Skeletal muscle satellite cell (primary cell): ENCODE results near the gene MIDN.

ENCODE experiments used
- H3K27me3 ChIP-seq: 2 replicates; pipeline ENCODE4 v1.7.0; 2013; ENCODE audit warnings: low read length; ENCODE audit not compliant: control insufficient read depth, insufficient read depth
- H3K36me3 ChIP-seq: 2 replicates; pipeline ENCODE4 v1.7.0; 2013; ENCODE audit warnings: mild to moderate bottlenecking, control low read depth, low read length; ENCODE audit not compliant: insufficient read depth
- H3K4me1 ChIP-seq: 2 replicates; pipeline ENCODE4 v1.7.0; 2013; ENCODE audit warnings: low read length; ENCODE audit not compliant: control insufficient read depth, insufficient read depth
- H3K4me2 ChIP-seq: 2 replicates; pipeline ENCODE4 v1.7.0; 2013; ENCODE audit warnings: mild to moderate bottlenecking, low read length
- H3K4me3 ChIP-seq: 2 replicates; pipeline ENCODE4 v1.7.0; 2013; ENCODE audit warnings: low read length
- H3K9ac ChIP-seq: 2 replicates; pipeline ENCODE4 v1.7.0; 2013; ENCODE audit warnings: mild to moderate bottlenecking, low read depth, low read length, moderate library complexity
- H3K9me3 ChIP-seq: replicated peaks from 2 replicates; pipeline ENCODE4 v1.7.0; 2013; ENCODE audit warnings: mild to moderate bottlenecking, control low read depth, low read length

MIDN gene

DNA sequence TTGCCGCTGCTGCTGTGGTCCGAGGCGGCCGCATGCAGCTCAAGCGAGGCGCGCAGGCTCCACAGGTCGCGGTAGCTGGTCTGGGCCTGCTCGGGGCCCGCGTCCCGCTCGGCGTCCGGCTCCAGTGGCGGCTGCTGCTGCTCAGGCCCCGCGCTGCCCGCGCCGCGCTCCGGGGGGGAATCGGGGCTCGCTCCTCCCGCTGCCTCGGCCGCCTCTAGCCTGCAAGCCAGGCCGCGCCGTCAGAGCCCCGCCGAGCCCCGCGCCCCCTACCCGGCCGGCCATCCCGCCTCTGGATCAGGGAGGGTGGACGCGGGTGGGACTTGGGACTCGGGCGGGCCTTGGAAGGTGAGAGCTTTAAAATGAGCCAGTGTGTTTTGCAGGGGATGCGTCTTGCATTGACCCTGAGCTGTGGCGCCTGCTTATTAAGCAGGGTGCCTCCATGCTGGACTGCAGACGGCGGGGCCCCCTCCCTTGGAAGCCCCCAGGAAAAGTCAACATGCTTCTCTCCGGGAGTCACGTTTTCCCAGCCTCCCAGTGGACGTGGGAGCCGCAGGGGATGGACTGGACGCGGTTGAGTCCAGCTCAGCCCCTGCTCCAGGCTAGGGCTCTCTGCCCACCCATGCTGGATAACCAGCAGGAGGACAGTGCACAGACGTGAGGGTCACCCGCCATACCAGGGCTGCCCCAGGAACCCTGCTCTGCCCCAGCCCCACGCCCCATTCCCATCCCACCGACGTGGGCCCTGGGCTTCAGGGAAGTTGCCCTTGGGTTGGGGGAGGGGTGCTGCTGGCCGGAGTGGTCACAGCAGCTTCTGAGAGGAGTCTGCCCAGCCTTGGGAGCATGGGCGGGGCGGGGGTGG is 18.2 kb upstream of the MIDN start:
- H3K4me2 ChIP-seq: no peak overlapping the region
- no peaks in the 10 kb centered on the region for H3K27me3 ChIP-seq
- no peak overlapping the region for H3K9ac ChIP-seq
- peaks cover 37% of the 10 kb centered on the region for H3K36me3 ChIP-seq
- no peaks in the 10 kb centered on the region for H3K9me3 ChIP-seq
- peaks cover 15% of the 10 kb centered on the region for H3K4me1 ChIP-seq
- no peak overlapping the region for H3K4me3 ChIP-seq

DNA sequence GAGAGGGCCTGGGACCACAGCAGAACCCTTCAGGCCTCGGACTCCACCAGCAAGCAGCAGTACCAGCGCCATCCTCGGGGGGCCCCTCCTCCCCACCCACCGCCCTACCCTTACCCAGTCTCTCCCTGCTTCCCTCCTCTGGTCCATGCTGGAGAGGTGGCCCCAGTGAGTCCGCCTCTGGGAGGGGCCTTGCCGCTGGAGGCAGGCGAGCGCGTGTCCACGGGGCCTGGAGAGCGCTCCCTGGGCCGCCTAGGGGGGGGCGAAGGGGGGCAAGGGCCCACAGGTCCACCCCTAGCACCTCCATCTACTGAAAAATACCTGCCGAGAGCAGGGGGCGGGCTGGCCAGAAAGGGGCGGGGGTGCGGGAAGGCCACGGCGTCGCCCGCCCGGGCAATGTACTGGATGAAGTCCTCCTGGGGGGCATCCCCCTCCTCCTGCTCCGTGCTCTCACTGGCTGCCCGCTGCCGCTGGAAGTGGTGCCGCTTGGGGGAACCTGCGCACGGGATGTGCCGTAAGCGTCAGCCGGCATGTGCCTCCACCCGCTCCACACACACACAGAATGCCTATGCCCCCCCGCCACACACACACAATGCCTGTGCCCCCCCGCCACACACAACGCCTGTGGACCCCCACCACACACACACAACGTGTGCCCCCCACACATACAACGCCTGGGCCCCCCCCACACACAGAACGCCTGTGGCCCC is 17.4 kb upstream of the MIDN start:
- H3K4me3 ChIP-seq: no peak overlapping the region
- H3K4me2 ChIP-seq: no peak overlapping the region
- H3K9ac ChIP-seq: no peak overlapping the region
- peaks cover 17% of the 10 kb centered on the region for H3K4me1 ChIP-seq
- H3K27me3 ChIP-seq: no peaks in the 10 kb centered on the region
- H3K36me3 ChIP-seq: peaks cover 43% of the 10 kb centered on the region
- H3K9me3 ChIP-seq: no peaks in the 10 kb centered on the region

DNA sequence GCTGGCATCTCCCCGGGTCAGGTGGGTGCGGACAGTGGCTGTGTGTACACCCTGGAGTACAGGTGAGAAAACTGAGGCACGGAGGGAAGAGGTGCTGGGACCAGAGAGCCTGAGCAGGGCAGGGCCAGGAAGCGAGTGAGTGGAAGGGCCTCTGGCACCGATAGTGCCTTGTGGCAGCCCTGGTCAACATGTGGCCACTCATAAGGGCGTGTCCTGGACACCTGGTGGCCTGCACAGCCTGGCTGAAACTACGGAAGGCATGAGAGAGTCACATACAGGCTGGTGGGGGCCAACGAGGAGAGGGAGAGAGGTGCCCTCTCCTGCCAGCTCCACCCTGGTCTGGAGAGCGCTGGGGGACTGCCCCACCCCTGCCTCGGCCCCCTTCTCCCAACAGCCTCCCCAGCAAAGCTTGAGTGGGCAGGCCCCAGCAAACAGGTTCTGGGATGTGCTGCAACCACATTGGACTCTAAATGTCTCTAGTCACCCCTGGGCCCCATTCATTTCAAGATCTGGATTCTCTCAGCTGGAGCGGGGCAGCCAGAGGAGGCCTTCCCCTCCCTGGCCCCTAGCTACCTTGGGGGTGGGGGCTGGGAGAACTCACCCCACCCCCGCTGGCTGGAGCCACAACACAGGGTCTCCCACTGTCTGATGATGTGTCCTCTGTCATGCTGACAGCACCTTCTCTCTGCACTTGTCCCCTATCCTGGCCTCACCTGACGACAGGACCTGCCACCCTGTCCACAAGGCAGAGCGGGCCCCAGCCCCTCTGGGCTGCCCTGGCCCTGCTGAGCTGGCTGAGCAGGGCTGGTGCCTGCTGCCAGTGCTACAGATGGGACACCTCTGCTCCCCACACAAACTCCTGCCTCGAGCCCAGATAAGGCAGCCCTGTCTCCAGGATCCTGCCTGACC is 16.4 kb upstream of the MIDN start:
- Histone ChIP-seq H3K4me1 (peaks cover 23% of the 10 kb centered on the region), H3K27me3 (no peaks in the 10 kb centered on the region), H3K9ac (no peak overlapping the region), H3K36me3 (peaks cover 38% of the 10 kb centered on the region), H3K4me2 (peak overlapping the region; percentile 33), H3K4me3 (no peak overlapping the region), H3K9me3 (no peaks in the 10 kb centered on the region)

DNA sequence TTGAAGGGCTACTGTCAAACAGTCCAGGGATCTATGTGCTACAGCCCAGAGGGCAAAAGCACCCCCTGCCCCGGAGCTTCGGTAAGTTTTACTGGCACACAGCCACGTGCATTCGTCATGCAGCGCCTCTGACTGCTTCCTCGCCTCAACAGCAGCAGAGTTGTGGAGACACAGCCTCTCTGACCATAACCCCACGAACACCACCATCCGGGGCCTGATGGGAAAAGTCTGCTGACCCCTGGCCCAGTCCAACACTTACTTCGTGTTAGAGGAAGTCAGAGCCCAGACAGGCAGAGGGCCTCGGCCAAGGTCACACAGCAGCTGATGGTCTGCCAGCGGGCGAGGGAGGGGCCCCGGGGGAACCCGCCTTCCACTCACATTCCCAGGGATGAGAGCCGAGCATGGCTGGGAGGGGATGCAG is 15.7 kb upstream of the MIDN start:
- no peak overlapping the region for H3K9ac ChIP-seq
- H3K36me3 ChIP-seq: peaks cover 34% of the 10 kb centered on the region

DNA sequence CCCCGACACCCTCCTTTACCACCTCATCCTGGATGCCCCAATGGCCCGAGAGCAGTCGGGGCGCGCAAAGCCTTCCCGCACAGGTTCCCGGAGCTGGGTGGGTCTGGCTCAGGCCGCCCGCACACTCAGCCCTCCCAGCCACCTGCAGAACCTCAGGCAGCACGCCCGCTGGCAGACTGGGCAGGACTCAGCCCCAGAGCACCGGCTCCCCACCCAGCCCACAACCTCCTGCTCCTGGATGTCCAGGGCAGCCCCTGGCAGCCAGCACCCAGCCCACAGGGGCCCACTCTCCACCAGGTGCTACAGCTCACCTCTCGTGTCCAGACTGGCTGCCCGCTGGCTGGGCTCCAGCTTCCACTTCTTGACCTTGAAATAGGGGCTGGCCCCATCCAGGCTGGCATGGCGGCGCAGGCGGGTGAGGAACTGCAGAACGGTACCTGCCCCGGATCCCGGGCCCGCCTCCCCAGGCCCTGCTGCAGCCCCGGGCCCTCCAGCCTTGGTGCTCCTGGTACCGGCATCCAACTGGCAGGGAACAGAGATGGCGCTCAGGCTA is 15.2 kb upstream of the MIDN start:
- Histone ChIP-seq H3K4me3 (no peak overlapping the region), H3K4me1 (peaks cover 23% of the 10 kb centered on the region), H3K27me3 (no peaks in the 10 kb centered on the region), H3K36me3 (peaks cover 32% of the 10 kb centered on the region), H3K4me2 (no peak overlapping the region), H3K9me3 (no peaks in the 10 kb centered on the region), H3K9ac (no peak overlapping the region)

More for the DNA sequence above, 15.7 kb upstream of the MIDN start:
- peak overlapping the region; percentile 33 for H3K4me2 ChIP-seq
- no peaks in the 10 kb centered on the region for H3K27me3 ChIP-seq
- H3K4me3 ChIP-seq: no peak overlapping the region
- peaks cover 23% of the 10 kb centered on the region for H3K4me1 ChIP-seq
- no peaks in the 10 kb centered on the region for H3K9me3 ChIP-seq

DNA sequence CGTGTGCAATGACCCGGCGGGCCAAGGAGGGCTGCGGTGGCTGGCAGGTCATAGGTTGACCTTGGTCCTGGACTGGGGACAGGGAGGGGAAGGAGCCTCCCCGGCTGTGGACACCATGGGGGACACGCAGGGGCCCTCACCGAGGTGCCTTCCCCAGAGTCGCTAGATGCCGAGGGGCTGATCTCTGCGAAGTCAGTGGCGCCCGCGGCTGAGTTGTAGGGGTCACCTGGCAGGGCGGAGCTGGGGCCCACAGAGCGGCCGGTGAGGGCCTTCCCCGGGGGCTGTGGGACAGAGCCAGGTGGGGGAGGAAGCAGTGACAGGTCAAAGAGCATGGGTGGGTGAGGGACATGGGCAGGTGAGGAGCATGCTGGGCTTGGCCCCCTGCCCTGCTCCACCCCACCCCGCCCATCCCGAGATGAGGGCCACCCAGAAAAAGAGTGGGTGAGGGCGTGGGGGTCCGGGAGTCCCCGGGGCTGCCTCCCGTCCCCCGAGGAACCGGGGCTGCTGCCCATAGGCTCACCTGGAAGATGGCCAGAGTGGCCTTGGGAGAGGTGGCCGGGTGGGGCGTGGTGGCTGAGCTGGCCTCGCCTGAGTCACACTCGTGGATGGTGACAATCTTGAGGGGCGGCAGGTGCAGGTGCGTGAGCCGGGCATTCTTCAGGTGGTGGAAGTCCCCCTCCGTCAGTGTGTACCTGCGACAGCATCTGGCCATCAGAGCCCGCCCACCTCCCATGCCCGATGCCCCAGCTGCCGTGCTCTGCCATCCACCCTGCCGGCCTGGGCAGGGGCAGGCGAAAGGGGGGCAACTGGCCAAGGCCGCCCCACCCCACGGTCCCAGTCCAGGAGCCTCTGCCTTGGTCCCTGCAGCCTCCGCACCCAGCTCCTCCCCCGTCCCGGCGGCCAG is 14.1 kb upstream of the MIDN start:
- Histone ChIP-seq H3K27me3 (no peaks in the 10 kb centered on the region), H3K9me3 (no peaks in the 10 kb centered on the region), H3K36me3 (peaks cover 30% of the 10 kb centered on the region), H3K9ac (no peak overlapping the region), H3K4me1 (peaks cover 23% of the 10 kb centered on the region), H3K4me2 (no peak overlapping the region), H3K4me3 (no peak overlapping the region)

DNA sequence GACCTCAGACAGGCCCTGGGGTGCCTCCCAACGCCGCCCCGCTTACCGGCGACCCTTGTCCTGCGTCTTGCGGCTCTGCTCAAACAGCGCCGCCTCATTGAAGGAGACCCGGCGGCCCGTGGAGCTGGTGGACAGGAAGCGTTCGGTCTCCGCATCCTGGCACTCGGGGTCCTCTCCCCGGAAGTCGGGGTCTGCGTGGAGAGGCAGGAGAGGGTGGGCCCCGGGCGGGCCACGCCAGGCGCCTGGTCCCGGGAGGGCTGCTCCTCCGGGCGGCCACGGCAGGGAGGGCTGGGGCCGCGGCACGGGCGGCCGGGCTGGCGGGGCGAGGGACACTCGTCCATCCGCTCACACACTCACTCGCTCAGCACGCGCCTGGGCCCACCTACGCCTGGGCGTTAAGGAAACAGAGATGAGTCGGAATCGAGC is 13.4 kb upstream of the MIDN start:
- Histone ChIP-seq H3K27me3 (no peaks in the 10 kb centered on the region), H3K4me1 (peaks cover 27% of the 10 kb centered on the region), H3K9ac (no peak overlapping the region), H3K36me3 (peaks cover 30% of the 10 kb centered on the region), H3K4me2 (no peak overlapping the region), H3K4me3 (no peak overlapping the region), H3K9me3 (no peaks in the 10 kb centered on the region)

DNA sequence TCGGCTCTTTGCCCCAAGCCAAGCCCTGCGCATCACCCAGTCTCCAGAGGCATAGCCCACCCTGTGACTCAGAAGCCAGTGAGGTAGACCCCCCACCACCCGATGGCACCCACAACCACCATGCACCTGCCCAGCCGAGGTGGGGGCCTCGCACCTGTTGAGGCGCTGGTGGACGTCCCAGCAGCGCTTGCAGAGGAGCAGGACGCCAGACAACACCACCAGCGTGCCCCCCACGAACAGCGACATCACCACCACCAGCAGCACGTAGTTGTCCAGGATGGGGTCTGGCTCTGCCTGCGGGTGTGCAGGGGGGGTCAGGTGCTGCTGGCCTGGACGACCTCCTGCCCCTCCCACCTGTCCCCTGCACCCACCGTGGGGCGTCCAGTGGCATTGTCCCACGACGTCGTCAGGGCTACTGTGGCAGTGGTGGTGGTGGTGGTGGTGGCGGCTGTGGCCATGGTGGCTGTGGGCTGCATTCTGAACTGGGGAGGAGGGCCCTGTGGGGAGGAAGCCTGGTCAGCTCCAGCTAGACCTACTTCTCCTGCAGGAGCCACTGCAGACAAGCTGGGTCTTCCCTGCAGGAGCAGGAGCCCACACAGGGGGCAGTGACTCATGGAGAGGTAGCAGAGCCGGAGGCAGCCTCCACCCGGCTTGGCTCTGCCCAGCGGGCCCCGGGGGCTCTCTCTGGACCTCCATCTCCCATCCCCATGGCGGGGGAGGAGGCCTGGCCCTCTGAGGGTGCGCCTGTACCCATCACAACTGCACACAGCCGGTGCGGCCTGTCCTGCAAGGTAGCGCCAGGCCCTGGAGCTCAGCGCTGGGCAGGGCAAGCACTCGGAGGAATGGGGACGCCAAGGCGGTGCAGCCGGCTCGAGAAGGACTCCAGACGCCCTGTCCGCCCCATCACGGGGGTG is 12.5 kb upstream of the MIDN start:
- H3K9ac ChIP-seq: peak overlapping the region; percentile 68
- peak overlapping the region; percentile 66 for H3K4me3 ChIP-seq
- H3K27me3 ChIP-seq: no peaks in the 10 kb centered on the region
- no peaks in the 10 kb centered on the region for H3K9me3 ChIP-seq
- H3K36me3 ChIP-seq: peaks cover 30% of the 10 kb centered on the region
- H3K4me1 ChIP-seq: peaks cover 31% of the 10 kb centered on the region
- peak overlapping the region; percentile 93 for H3K4me2 ChIP-seq

DNA sequence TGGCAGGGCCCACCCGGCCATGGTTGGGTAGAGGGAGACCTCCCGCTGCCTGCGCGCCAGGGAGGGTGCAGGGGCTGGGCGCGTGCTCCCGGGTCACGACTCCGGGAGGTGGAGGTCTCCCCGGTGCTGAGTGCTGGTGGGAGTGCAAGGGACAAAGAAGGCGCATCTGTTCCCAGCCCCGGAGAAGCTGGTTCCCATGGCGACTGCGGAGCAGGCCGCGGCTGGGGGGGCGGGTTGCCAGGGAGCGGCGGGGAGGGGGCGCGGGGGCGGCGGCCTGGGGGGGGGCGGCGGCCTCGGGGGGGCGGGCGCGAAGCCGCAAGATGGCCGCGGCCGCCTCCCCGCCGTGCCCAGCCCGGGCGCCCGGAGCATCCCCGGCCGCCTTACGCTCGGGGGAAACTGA is 11.8 kb upstream of the MIDN start:
- Histone ChIP-seq H3K9ac (peak overlapping the region; percentile 78), H3K4me1 (peaks cover 36% of the 10 kb centered on the region), H3K4me2 (peak overlapping the region; percentile 93), H3K4me3 (peak overlapping the region; percentile 87), H3K27me3 (no peaks in the 10 kb centered on the region), H3K9me3 (no peaks in the 10 kb centered on the region), H3K36me3 (peaks cover 29% of the 10 kb centered on the region)
